Left lobe of liver (tissue), 2 donors: ENCODE measurements around the gene FHL2. TPM values are rescaled to one million over a fixed set of nuclear protein-coding genes. Genes with fewer than 3 reads are reported as not detected.
A peak's percentile ranks its signal among the peaks of the same experiment; 100 is the strongest.
"Not testable (repeated sequence)": the region's sequence is repeated elsewhere in the genome, so short reads cannot be mapped to it uniquely, and the experiment has no call there.

ENCODE experiments used
- ATAC-seq: fragments of 200-7000 bp; cut with Tn5 transposase; one replicate; pipeline ENCODE4 v1.9.1; 2020; ENCODE audit warnings: mild to moderate bottlenecking, moderate library complexity
- DNase-seq: peaks from one replicate; pipeline ENCODE4 v3.0.0-alpha.2; 2020; ENCODE audit warnings: low spot score
- total RNA-seq: library from RNA; stranded (reverse); gene quantifications from one replicate; pipeline ENCODE4 v1.2.1, GENCODE V29; 2021
- donor health status: DM: no; HTN: no; CAD: no; lungs with moderate emphysema.
- donor health status: DM: no; HTN: yes; CAD: no.

The FHL2 gene
- total RNA-seq, 1 donor from 2014 or later: 5.5 TPM

- ATAC-seq (no peak), DNase-seq (no peak)
Measured at GRCh38 chr2:105361102-105361889, 37.6 kb downstream of the FHL2 start.

DNA sequence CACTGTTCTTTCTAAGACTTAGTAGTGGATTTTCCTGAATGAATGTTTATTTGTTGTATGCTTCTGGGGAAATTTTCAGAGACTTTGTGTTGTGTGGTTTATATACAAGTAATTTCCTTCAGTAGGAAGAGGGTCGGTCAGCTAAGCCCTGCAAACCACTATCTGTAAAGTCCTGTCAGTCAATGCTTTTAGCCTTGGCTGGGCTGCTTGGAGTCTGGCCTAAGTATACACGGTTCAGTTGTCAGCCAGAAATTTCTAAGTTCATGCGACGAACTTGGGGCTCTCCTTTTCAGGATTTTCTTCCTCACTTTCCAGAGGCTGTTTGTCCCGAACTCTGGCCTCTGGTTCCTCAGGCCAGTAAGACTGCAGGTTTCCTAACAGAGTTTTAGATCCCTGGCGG is 40.3 kb downstream of the FHL2 start:
- ATAC-seq (peak; percentile 87), DNase-seq (no peak)

- DNase-seq (no peak), ATAC-seq (no peak)
Measured at GRCh38 chr2:105357122-105357521, 41.7 kb downstream of the FHL2 start.

- DNase-seq (no peak), ATAC-seq (peak; percentile 78)
Measured at GRCh38 chr2:105344704-105345345, 54.0 kb downstream of the FHL2 start.

GRCh38 chr2:105339414-105339813 is 59.4 kb downstream of the FHL2 start:
- ATAC-seq (no peak), DNase-seq (no peak)

DNA sequence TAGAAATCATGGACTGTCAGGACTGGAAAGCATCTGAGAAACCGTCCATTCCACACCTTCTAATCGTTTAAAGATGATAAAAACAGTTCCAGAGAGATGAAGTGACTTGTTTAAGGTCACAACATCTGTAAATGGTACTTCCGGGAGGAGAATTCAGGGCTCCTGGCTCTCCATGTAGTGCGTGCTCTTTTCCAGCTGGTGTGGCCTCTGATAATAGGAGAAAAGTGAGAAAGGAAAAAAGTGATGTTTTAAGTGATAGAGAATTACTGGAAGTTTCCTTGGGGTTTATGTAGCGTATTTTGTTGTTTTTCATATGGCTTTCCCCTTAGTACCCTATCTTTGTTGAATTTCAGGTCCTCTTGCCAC is 60.8 kb downstream of the FHL2 start:
- ATAC-seq (peak; percentile 27), DNase-seq (no peak)

- ATAC-seq (peak; percentile 94), DNase-seq (peak; percentile 88)
Measured at GRCh38 chr2:105337122-105338019, 61.5 kb downstream of the FHL2 start, which contains the start of gene C2orf49. TSS of gene C2orf49 (plus strand) at chr2:105337540. CDS start at chr2:105337588, 48 bp downstream.

GRCh38 chr2:105336786-105337121 is 62.1 kb downstream of the FHL2 start:
- no peak for ATAC-seq

GRCh38 chr2:105335469-105335868 is 63.4 kb downstream of the FHL2 start:
- ATAC-seq: no peak
- no peak for DNase-seq

More at GRCh38 chr2:105336786-105337121, 62.1 kb downstream of the FHL2 start:
- DNase-seq: no peak

DNA sequence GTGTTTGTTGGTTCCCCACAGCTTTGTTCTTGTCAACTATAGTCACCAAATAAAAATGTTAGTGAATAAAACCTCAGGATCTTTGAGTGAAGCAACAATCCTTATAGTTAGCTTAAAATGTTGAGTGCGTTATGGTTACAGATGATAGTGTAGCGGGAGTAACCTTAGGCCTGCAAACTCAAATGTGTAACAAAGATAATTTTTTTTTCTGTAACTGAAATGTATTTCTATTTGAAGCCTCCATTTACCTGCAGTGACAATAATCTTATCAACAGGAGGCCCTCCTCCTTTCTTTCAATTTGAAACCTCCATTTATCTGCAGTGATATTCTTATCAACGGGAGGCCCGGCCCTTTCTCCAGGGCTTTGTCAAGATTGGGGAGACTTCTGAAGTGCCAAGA is 64.6 kb downstream of the FHL2 start:
- ATAC-seq (no peak), DNase-seq (no peak)

- no peak for DNase-seq
- no peak for ATAC-seq
Measured at GRCh38 chr2:105330681-105331375, 68.0 kb downstream of the FHL2 start.

GRCh38 chr2:105329561-105330495 is 69.0 kb downstream of the FHL2 start, which contains the start of gene TGFBRAP1:
TSS of gene TGFBRAP1 (minus strand) at chr2:105329735. CDS start at chr2:105308301, 21,434 bp downstream.
- peak; percentile 94 for ATAC-seq
- DNase-seq: peak; percentile 67

- DNase-seq: no peak
- peak; percentile 30 for ATAC-seq
Measured at GRCh38 chr2:105329197-105329554, 69.7 kb downstream of the FHL2 start.

GRCh38 chr2:105328281-105329196 is 70.3 kb downstream of the FHL2 start:
- peak; percentile 27 for ATAC-seq
- DNase-seq: no peak

- ATAC-seq (no peak), DNase-seq (no peak)
Measured at GRCh38 chr2:105327690-105328089, 71.2 kb downstream of the FHL2 start.

GRCh38 chr2:105327271-105327670 is 71.6 kb downstream of the FHL2 start:
- not testable (repeated sequence) for DNase-seq, ATAC-seq

GRCh38 chr2:105325389-105325963 is 73.4 kb downstream of the FHL2 start:
- DNase-seq (no peak), ATAC-seq (no peak)

DNA sequence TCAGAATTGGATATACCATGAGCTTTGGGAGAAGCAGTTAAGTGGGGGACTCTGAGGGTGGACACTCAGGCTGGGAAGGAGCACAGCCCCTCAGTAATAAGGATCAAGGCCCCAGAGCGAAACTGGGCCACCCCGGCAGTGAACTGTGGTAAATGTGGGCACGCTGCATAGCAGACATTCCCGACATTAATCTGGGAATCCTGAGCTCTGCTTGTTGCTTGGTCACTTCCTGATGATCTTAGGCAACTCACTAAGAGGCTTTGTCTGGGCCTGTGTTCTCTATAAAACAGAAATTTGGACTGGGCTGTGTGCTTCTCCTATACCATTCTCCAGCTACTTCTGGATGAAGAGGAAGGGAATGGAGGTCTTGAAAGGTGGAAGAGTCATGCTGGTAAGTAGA is 74.1 kb downstream of the FHL2 start:
- DNase-seq: no peak
- ATAC-seq: no peak
